Ishikawa (cell line): Measurements from ENCODE around the gene MAPK12.

Source experiments
- CREB1 ChIP-seq: IDR thresholded peaks from 2 replicates; pipeline ENCODE4 v1.6.1; 2012; ENCODE audit warnings: low read depth
- EP300 ChIP-seq: IDR thresholded peaks from 2 replicates; pipeline ENCODE4 v1.6.1; 2012; ENCODE audit warnings: borderline replicate concordance
- NFIC ChIP-seq: IDR thresholded peaks from 2 replicates; pipeline ENCODE4 v1.6.1; 2012
- RAD21 ChIP-seq: IDR thresholded peaks from 2 replicates; pipeline ENCODE4 v1.6.1; 2012; ENCODE audit warnings: low read depth
- TCF12 ChIP-seq: IDR thresholded peaks from 2 replicates; pipeline ENCODE4 v1.6.1; 2012; ENCODE audit warnings: low read depth
- TEAD4 ChIP-seq: IDR thresholded peaks from 2 replicates; pipeline ENCODE4 v1.6.1; 2012
- USF1 ChIP-seq: IDR thresholded peaks from 2 replicates; pipeline ENCODE4 v1.6.1; 2012
- YY1 ChIP-seq: IDR thresholded peaks from 2 replicates; pipeline ENCODE4 v1.6.1; 2012; ENCODE audit warnings: low read depth
- ZBTB7A ChIP-seq: IDR thresholded peaks from 2 replicates; pipeline ENCODE4 v1.6.1; 2012; ENCODE audit warnings: low read depth
- TF ChIP-seq, protein P1 (sequence below): IDR thresholded peaks from 2 replicates; pipeline ENCODE4 v1.6.1; 2012; ENCODE audit warnings: low read depth, mild to moderate bottlenecking
- TF ChIP-seq, protein P2 (sequence below): IDR thresholded peaks from 2 replicates; pipeline ENCODE4 v1.6.1; 2012

DNA sequence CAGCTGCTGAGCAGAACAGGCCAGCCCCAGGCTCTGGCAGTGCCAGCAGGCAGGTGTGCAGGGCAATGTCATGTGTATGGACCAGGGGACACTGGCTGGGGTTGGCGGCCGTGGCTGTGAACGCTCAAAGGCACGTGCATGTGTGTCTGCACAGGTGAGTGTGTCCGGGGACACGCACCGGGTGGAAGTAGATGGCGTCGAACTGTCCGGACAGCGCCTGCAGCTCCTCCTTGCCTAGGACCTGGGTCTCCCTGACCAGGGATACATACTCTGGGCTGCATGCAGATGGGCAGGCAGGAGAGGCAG lies 11.3 kb downstream of the MAPK12 start:
- no peak for TF ChIP-seq EP300
- no peak for TF ChIP-seq CREB1
- TF ChIP-seq, protein P1, sequence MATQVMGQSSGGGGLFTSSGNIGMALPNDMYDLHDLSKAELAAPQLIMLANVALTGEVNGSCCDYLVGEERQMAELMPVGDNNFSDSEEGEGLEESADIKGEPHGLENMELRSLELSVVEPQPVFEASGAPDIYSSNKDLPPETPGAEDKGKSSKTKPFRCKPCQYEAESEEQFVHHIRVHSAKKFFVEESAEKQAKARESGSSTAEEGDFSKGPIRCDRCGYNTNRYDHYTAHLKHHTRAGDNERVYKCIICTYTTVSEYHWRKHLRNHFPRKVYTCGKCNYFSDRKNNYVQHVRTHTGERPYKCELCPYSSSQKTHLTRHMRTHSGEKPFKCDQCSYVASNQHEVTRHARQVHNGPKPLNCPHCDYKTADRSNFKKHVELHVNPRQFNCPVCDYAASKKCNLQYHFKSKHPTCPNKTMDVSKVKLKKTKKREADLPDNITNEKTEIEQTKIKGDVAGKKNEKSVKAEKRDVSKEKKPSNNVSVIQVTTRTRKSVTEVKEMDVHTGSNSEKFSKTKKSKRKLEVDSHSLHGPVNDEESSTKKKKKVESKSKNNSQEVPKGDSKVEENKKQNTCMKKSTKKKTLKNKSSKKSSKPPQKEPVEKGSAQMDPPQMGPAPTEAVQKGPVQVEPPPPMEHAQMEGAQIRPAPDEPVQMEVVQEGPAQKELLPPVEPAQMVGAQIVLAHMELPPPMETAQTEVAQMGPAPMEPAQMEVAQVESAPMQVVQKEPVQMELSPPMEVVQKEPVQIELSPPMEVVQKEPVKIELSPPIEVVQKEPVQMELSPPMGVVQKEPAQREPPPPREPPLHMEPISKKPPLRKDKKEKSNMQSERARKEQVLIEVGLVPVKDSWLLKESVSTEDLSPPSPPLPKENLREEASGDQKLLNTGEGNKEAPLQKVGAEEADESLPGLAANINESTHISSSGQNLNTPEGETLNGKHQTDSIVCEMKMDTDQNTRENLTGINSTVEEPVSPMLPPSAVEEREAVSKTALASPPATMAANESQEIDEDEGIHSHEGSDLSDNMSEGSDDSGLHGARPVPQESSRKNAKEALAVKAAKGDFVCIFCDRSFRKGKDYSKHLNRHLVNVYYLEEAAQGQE = no peak
- TF ChIP-seq NFIC = no peak
- no peak for TF ChIP-seq USF1
- TF ChIP-seq, protein P2, sequence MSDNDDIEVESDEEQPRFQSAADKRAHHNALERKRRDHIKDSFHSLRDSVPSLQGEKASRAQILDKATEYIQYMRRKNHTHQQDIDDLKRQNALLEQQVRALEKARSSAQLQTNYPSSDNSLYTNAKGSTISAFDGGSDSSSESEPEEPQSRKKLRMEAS = no peak
- TF ChIP-seq RAD21 = no peak
- no peak for TF ChIP-seq YY1
- no peak for TF ChIP-seq TCF12
- TF ChIP-seq TEAD4 = no peak
- TF ChIP-seq ZBTB7A = no peak
